Astrocyte (in vitro differentiated cells and primary cell): ENCODE data around the gene PTGS2. TPM values are rescaled to one million over a fixed set of nuclear protein-coding genes. Genes with fewer than 3 reads are reported as not detected.

Experiments used
- DNase-seq: peaks from one replicate; pipeline ENCODE4 v3.0.0-alpha.2; 2010; ENCODE audit warnings: low read depth
- FAIRE-seq: peaks from 2 replicates; lab custom pipeline; 2011; peaks lifted over from hg19 to GRCh38; lab: Jason Lieb, UNC
- H2AFZ ChIP-seq: 2 replicates; pipeline ENCODE4 v1.6.0; 2012; ENCODE audit warnings: low read depth, low read length, inconsistent platforms
- H3K27ac ChIP-seq: 2 replicates; pipeline ENCODE4 v1.5.1; 2011; ENCODE audit warnings: low read depth, low read length, inconsistent platforms
- H3K27me3 ChIP-seq: 2 replicates; pipeline ENCODE4 v1.6.0; 2011; ENCODE audit warnings: low read length, inconsistent platforms; ENCODE audit not compliant: insufficient read depth
- H3K36me3 ChIP-seq: 2 replicates; pipeline ENCODE4 v1.5.1; 2011; ENCODE audit warnings: low read length, inconsistent platforms; ENCODE audit not compliant: insufficient read depth
- H3K4me1 ChIP-seq: 2 replicates; pipeline ENCODE4 v1.5.1; 2011; ENCODE audit warnings: low read length, inconsistent platforms; ENCODE audit not compliant: insufficient read depth
- H3K4me2 ChIP-seq: 2 replicates; pipeline ENCODE4 v1.6.0; 2012; ENCODE audit warnings: low read length, inconsistent platforms
- H3K4me3 ChIP-seq: 2 replicates; pipeline ENCODE4 v1.5.1; 2011; ENCODE audit warnings: low read depth, mild to moderate bottlenecking, low read length, inconsistent platforms; ENCODE audit not compliant: insufficient read depth
- H3K79me2 ChIP-seq: 2 replicates; pipeline ENCODE4 v1.6.0; 2012; ENCODE audit warnings: mild to moderate bottlenecking, low read length, inconsistent platforms; ENCODE audit not compliant: insufficient read depth
- H3K9ac ChIP-seq: 2 replicates; pipeline ENCODE4 v1.6.0; 2012; ENCODE audit warnings: mild to moderate bottlenecking, low read length, inconsistent platforms
- H3K9me3 ChIP-seq: 2 replicates; pipeline ENCODE4 v1.5.1; 2012; ENCODE audit warnings: low read depth, mild to moderate bottlenecking, low read length, inconsistent platforms; ENCODE audit not compliant: insufficient read depth
- H4K20me1 ChIP-seq: 2 replicates; pipeline ENCODE4 v1.6.0; 2012; ENCODE audit warnings: low read length, inconsistent platforms; ENCODE audit not compliant: insufficient read depth
- H3K27ac Mint-ChIP-seq: one replicate; pipeline ENCODE4 v1.8.0; 2021; ENCODE audit warnings: mild to moderate bottlenecking, mixed read lengths; ENCODE audit not compliant: unreplicated experiment
- H3K27me3 Mint-ChIP-seq: one replicate; pipeline ENCODE4 v1.8.0; 2021; ENCODE audit warnings: low read depth, mixed read lengths; ENCODE audit not compliant: unreplicated experiment
- H3K36me3 Mint-ChIP-seq: one replicate; pipeline ENCODE4 v1.8.0; 2021; ENCODE audit warnings: low read depth, mixed read lengths; ENCODE audit not compliant: unreplicated experiment
- H3K4me1 Mint-ChIP-seq: one replicate; pipeline ENCODE4 v1.8.0; 2021; ENCODE audit warnings: low read depth, mixed read lengths; ENCODE audit not compliant: unreplicated experiment
- H3K4me3 Mint-ChIP-seq: one replicate; pipeline ENCODE4 v1.8.0; 2021; ENCODE audit warnings: mild to moderate bottlenecking, moderate library complexity, mixed read lengths; ENCODE audit not compliant: unreplicated experiment
- H3K9me3 Mint-ChIP-seq: one replicate; pipeline ENCODE4 v1.8.0; 2021; ENCODE audit warnings: mild to moderate bottlenecking, mixed read lengths; ENCODE audit not compliant: unreplicated experiment
- CTCF ChIP-seq: IDR thresholded peaks from 2 replicates; pipeline ENCODE4 v1.5.1; 2011; ENCODE audit warnings: low read depth, mild to moderate bottlenecking, inconsistent platforms, low read length, moderate library complexity; ENCODE audit not compliant: insufficient read depth
- EZH2 ChIP-seq: IDR thresholded peaks from 2 replicates; pipeline ENCODE4 v1.6.1; 2012; ENCODE audit warnings: mild to moderate bottlenecking, low read length, inconsistent platforms; ENCODE audit not compliant: insufficient read depth
- total RNA-seq: library from RNA; stranded (reverse); gene quantifications from 2 replicates; pipeline ENCODE4 v1.2.1, GENCODE V29; 2021

The PTGS2 gene
- total RNA-seq, 1 donor from 2014 or later = 4.7 TPM

GRCh38 chr1:186623551-186623950, 56.7 kb downstream of the PTGS2 start:
- Histone ChIP-seq H3K36me3 (no peaks in the 10 kb centered on the region), H3K4me1 (peaks cover 4% of the 10 kb centered on the region), H3K27ac (no peak overlapping the region), H2AFZ (no peak overlapping the region), H3K27me3 (no peaks in the 10 kb centered on the region), H3K9me3 (no peaks in the 10 kb centered on the region), H4K20me1 (no peaks in the 10 kb centered on the region), H3K4me3 (no peak overlapping the region), H3K4me2 (no peak overlapping the region), H3K9ac (no peak overlapping the region), H3K79me2 (no peaks in the 10 kb centered on the region)
- Mint-ChIP-seq H3K27me3 (no peaks in the 10 kb centered on the region), H3K36me3 (no peaks in the 10 kb centered on the region), H3K9me3 (peaks cover 1% of the 10 kb centered on the region), H3K4me3 (no peak overlapping the region), H3K4me1 (peaks cover 6% of the 10 kb centered on the region), H3K27ac (no peak overlapping the region)
- TF ChIP-seq EZH2 = no peak
- no peak for TF ChIP-seq CTCF
- no peak for DNase-seq
- no peak for FAIRE-seq

Other genes starting within 250 kb of the PTGS2 start
- not detected in 2 replicates for gene PDC, start 219.3 kb downstream of the PTGS2 start, total RNA-seq
- 1.4 and 1.9 TPM in 2 replicates for gene PLA2G4A, start 148.5 kb upstream of the PTGS2 start, total RNA-seq